ENCODE measurements around the gene SPHK2.

SPHK2 gene

DNA sequence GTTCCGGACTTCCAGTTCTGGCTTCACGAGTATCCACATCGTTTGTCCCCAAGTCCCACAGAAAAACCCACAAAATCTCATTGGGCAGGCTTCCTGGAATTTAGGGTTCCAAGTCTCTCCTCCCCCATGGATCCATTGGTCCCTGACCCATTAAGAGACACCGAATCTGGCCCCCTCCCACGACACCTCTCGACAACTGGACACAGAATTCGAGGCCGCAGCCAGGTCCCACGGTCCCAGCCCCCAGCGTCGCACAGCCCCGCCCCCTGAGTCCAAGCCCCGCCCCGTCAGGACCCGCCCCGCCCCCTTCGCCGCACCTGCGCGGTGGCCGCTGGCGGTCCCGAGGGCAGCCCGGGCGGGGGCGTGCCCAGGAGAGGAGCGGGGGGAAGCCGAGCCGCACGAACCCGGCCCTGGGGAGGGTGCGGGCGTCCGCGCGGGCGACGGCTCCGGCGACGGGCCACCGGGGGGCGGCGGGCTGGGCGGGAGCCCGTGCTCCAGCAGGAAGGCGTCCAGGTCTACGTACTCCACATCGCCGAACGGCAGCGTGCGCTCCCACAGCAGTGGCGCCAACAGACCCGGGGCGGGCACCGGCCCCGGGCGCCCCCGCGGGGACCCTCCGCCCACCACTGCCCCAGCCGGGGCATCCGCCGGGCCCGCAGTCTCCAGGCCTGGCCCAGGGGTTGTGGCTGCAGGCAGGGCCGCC is 16.1 kb downstream of the SPHK2 start (continued):
- TF ChIP-seq ZNF184 (tag by site-specific recombination; IDR thresholded peaks at IDR 0.05), result no peak
- TF ChIP-seq ZIC2 (tag by site-specific recombination; IDR thresholded peaks at IDR 0.05), result no peak
- no peak for TF ChIP-seq GFI1B (tag by site-specific recombination; IDR thresholded peaks at IDR 0.05)
- no peak for TF ChIP-seq SCRT1 (tag by site-specific recombination; IDR thresholded peaks at IDR 0.05; ENCODE audit: borderline replicate concordance)
- TF ChIP-seq, protein P1, sequence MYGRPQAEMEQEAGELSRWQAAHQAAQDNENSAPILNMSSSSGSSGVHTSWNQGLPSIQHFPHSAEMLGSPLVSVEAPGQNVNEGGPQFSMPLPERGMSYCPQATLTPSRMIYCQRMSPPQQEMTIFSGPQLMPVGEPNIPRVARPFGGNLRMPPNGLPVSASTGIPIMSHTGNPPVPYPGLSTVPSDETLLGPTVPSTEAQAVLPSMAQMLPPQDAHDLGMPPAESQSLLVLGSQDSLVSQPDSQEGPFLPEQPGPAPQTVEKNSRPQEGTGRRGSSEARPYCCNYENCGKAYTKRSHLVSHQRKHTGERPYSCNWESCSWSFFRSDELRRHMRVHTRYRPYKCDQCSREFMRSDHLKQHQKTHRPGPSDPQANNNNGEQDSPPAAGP (tag by site-specific recombination; IDR thresholded peaks at IDR 0.05), result no peak
- TF ChIP-seq ZBTB48 (tag by site-specific recombination; IDR thresholded peaks at IDR 0.05), result no peak
- TF ChIP-seq ZNF561 (tag by site-specific recombination; IDR thresholded peaks at IDR 0.05; ENCODE audit: borderline replicate concordance), result peak; percentile 58; the same call in 1 of the 2 replicates
- TF ChIP-seq ZNF701 (tag by site-specific recombination; IDR thresholded peaks at IDR 0.05), result no peak
- no peak for TF ChIP-seq KLF7 (tag by site-specific recombination; IDR thresholded peaks at IDR 0.05; ENCODE audit: borderline replicate concordance)
- TF ChIP-seq ZNF24 (tag by site-specific recombination; IDR thresholded peaks at IDR 0.05), result no peak
- TF ChIP-seq, protein P2, sequence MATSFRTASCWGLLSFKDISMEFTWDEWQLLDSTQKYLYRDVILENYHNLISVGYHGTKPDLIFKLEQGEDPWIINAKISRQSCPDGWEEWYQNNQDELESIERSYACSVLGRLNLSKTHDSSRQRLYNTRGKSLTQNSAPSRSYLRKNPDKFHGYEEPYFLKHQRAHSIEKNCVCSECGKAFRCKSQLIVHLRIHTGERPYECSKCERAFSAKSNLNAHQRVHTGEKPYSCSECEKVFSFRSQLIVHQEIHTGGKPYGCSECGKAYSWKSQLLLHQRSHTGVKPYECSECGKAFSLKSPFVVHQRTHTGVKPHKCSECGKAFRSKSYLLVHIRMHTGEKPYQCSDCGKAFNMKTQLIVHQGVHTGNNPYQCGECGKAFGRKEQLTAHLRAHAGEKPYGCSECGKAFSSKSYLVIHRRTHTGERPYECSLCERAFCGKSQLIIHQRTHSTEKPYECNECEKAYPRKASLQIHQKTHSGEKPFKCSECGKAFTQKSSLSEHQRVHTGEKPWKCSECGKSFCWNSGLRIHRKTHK (tag by site-specific recombination; IDR thresholded peaks at IDR 0.05), result no peak
- TF ChIP-seq ZNF473 (tag by site-specific recombination; IDR thresholded peaks at IDR 0.05), result no peak
- no peak for TF ChIP-seq ZNF623 (tag by site-specific recombination; IDR thresholded peaks at IDR 0.05)
- TF ChIP-seq KLF1 (tag by site-specific recombination; IDR thresholded peaks at IDR 0.05), result no peak
- TF ChIP-seq, protein P3, sequence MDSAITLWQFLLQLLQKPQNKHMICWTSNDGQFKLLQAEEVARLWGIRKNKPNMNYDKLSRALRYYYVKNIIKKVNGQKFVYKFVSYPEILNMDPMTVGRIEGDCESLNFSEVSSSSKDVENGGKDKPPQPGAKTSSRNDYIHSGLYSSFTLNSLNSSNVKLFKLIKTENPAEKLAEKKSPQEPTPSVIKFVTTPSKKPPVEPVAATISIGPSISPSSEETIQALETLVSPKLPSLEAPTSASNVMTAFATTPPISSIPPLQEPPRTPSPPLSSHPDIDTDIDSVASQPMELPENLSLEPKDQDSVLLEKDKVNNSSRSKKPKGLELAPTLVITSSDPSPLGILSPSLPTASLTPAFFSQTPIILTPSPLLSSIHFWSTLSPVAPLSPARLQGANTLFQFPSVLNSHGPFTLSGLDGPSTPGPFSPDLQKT (IDR thresholded peaks at IDR 0.05; ENCODE audit: borderline replicate concordance, low read depth, low read length), result no peak
- no peak for TF ChIP-seq ZNF777 (tag by site-specific recombination; IDR thresholded peaks at IDR 0.05; ENCODE audit: borderline replicate concordance)
- no peak for TF ChIP-seq WT1 (tag by site-specific recombination; IDR thresholded peaks at IDR 0.05)
- TF ChIP-seq ZNF677 (tag by site-specific recombination; IDR thresholded peaks at IDR 0.05), result no peak
- peak; percentile 29; the same call in 1 of the 2 replicates for TF ChIP-seq SP3 (tag by site-specific recombination; IDR thresholded peaks at IDR 0.05)
- TF ChIP-seq ZNF202 (tag by site-specific recombination; IDR thresholded peaks at IDR 0.05; ENCODE audit: borderline replicate concordance), result no peak
- no peak for TF ChIP-seq HOXC10 (CRISPR knock-in tag; IDR thresholded peaks at IDR 0.05)
- no peak for TF ChIP-seq ZFP41 (tag by site-specific recombination; IDR thresholded peaks at IDR 0.05; ENCODE audit: borderline replicate concordance)
- TF ChIP-seq, protein P4, sequence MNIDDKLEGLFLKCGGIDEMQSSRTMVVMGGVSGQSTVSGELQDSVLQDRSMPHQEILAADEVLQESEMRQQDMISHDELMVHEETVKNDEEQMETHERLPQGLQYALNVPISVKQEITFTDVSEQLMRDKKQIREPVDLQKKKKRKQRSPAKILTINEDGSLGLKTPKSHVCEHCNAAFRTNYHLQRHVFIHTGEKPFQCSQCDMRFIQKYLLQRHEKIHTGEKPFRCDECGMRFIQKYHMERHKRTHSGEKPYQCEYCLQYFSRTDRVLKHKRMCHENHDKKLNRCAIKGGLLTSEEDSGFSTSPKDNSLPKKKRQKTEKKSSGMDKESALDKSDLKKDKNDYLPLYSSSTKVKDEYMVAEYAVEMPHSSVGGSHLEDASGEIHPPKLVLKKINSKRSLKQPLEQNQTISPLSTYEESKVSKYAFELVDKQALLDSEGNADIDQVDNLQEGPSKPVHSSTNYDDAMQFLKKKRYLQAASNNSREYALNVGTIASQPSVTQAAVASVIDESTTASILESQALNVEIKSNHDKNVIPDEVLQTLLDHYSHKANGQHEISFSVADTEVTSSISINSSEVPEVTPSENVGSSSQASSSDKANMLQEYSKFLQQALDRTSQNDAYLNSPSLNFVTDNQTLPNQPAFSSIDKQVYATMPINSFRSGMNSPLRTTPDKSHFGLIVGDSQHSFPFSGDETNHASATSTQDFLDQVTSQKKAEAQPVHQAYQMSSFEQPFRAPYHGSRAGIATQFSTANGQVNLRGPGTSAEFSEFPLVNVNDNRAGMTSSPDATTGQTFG (tag by site-specific recombination; IDR thresholded peaks at IDR 0.05; ENCODE audit: borderline replicate concordance), result no peak
- TF ChIP-seq, protein P5, sequence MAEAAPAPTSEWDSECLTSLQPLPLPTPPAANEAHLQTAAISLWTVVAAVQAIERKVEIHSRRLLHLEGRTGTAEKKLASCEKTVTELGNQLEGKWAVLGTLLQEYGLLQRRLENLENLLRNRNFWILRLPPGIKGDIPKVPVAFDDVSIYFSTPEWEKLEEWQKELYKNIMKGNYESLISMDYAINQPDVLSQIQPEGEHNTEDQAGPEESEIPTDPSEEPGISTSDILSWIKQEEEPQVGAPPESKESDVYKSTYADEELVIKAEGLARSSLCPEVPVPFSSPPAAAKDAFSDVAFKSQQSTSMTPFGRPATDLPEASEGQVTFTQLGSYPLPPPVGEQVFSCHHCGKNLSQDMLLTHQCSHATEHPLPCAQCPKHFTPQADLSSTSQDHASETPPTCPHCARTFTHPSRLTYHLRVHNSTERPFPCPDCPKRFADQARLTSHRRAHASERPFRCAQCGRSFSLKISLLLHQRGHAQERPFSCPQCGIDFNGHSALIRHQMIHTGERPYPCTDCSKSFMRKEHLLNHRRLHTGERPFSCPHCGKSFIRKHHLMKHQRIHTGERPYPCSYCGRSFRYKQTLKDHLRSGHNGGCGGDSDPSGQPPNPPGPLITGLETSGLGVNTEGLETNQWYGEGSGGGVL (tag by site-specific recombination; IDR thresholded peaks at IDR 0.05), result peak; percentile 60; the same call in 1 of the 2 replicates
- peak; percentile 77 for TF ChIP-seq ZFHX2 (tag by site-specific recombination; conservative IDR thresholded peaks at IDR 0.05)
- TF ChIP-seq ZNF132 (tag by site-specific recombination; IDR thresholded peaks at IDR 0.05; ENCODE audit: borderline replicate concordance), result no peak

Data from HEK293 (cell line).